Activated naive CD4-positive, alpha-beta T cell (primary cell): Measurements from ENCODE around the gene FUT2.

ENCODE experiments used
- DNase-seq, 4 experiments: peaks; one replicate each; lab custom pipeline; 2025; lab: John Stamatoyannopoulos, UW

Gene FUT2

DNA sequence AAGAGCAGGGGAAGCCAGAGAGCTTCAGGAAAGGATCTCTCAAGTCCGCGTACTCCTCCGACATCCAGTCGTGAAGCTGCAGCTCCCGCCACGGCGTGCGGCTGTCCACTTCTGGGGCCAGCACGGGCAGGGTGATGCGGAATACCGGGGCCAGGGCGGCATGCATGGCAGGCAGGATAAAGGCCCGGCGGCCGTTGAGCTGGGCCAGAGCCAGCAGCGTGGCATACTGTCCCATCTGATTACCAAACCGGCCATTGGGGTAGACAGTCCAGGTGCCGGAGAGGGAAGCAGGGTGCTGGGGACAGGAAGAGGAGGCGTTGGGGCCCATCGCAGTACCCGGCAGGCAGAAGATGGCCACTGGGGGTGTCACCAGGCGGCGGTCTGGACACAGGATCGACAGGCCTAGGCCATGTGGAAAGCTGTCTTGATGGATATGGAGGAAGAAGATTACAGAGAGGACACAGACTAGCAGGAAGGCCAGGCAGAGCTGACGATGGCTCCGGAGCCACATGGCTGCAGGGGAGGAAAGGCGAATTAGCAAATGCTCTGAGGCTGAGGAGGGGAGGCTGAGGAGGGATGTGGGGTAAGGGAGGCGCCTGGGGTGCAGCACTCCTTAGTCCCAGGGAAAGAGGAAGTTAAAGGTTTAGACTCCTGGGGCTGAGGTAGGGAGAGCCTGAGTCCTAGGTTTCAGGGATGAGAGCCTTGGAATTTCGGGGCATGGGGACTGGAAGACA lies 55.2 kb downstream of the FUT2 start:
- DNase-seq: no peak

DNA sequence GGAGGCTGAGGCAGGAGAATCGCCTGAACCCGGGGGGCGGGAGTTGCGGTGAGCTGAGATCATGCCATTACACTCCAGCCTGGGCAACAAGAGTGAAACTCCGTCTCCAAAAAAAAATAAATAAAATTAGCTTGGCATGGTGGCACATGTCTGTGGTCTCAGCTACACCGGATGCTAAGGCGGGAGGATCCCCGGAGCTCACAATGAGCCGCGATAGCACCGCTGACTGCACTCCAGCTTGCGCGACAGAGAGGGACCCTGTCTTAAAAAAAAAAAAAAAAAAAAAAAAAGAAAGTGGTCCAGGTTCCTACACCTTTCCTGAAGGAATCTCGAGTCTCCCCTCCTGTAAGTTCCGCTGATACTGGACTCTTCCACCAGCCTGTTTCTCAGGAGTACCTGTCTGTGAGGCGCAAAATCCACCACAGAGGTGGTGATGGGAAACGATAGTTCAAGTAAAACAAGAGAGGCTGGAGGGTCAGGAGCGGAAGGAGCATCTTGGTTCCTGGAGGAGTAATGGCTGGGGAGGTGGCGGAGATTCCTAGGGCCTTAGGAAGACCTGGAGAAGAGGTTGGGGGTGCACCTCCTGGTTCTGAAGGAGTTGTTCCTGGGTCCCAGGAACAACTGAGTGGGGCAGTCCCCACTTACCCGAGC lies 56.2 kb downstream of the FUT2 start:
- DNase-seq: no peak

DNA sequence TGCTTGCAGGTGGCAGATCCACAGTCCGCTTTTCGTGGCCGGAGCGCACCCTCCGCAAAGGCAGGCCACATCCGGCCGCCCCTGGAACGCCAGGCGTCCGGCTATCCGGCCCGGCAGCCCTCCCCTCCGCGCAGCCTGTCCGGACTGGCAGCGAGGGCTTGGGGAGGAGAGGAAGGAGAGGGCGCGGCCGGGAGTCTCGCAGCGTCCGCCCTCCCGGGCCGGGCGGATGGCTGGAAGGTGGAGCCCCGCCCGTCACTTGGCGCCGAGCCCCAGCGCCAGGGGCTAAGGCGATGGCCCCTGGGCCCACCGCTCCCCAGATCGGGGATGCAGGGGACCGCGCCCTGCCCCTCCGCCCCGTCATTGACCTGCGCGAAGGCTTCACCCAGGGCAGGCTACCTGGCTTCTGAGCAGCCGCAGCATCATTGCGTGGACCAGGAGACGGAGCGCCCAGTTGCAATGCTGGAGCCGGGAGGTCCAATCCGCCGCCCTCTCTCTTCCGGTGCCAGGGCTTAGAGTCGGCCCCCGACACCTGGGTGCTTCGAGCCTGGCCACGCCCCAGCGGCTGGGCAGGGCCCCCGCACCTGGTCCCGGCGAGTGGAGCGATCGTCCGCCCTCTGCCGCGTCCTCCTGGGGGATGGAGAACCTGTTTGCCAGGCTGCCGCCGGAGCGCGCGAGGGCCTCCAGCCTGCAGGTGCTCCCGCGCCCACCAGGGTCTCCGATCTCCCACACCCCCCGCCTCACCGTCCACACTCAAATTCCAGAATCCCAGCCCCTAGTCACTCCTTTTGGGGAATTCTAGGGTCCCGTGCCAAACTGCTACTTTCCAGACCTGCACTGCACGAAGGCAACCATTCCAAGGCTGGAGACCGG lies 57.0 kb downstream of the FUT2 start, which contains the start of gene FUT1:
FUT1 (minus strand) TSS at position 146 of the 870 bp plus-strand sequence. CDS start 1,360 bp downstream, outside the sequence.
- DNase-seq: peak in 1 of 4 experiments; percentile 24

DNA sequence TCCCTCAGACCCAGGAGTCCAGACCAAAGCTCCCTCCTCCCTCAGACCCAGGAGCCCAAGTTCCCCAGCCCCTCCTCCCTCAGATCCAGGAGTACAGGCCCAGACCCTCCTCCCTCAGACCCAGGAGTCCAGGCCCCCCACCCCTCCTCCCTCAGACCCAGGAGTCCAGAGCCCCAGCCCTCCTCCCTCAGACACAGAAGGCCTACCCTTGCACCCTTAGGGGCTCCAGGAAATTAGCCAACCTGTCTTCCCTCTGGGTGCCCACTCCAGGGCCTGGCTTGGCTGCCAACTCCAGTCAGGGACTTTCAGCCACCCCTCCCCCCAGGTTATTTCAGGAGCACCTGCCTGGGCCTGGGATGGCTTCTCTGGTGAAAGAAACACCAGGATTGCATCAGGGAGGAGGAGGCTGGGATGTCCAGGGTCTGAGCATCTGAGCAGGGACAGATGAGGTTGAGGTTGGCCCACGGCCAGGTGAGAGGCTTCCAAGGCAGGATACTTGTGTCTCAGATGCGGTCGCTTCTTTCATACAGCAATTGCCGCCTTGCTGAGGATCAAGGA lies 59.4 kb downstream of the FUT2 start, which contains the start of gene FGF21:
FGF21 (plus strand) TSS at position 441 of the 558 bp plus-strand sequence. CDS start 713 bp downstream, outside the sequence.
- DNase-seq: no peak
